Measurements from ENCODE around the gene PARP4.
"Not testable (repeated sequence)": the region's sequence is repeated elsewhere in the genome, so short reads cannot be mapped to it uniquely, and the experiment has no call there.

The PARP4 gene

GRCh38 chr13:24458736-24459135 is 53.8 kb downstream of the PARP4 start:
- in situ Hi-C loops (cut with HindIII; ENCODE audit: low pct_unique_long_range_greater_than_20kb, low sequenced_read_pairs) = no loop called here
- no peak for TF ChIP-seq JUND (IDR thresholded peaks at IDR 0.05; ENCODE audit: low read depth)
- DNase-seq (ENCODE audit: low read depth in 1 of 2, low spot score in 1 of 2) = no peak

DNA sequence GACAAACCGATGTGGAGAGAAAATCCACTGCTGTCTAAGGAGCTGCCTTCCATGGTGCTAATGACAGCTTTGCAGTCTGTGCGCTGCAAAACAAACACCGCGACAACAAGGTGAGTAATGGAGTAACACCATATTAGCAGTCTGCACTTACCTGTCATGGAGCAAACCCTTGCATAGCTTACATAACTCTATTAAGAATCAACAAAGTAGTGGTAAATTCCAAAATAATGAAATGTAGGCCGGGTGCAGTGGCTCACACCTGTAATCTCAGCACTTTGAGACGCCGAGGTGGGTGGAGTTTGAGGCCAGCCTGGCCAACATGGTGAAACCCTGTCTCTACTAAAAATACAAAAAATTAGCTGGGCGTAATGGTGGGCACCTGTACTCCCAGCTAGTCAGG is 56.2 kb downstream of the PARP4 start:
- in situ Hi-C loops (cut with HindIII; ENCODE audit: low pct_unique_long_range_greater_than_20kb, low sequenced_read_pairs) = no loop called here
- DNase-seq (ENCODE audit: low read depth in 1 of 2, low spot score in 1 of 2) = no peak
- no peak for TF ChIP-seq JUND (IDR thresholded peaks at IDR 0.05; ENCODE audit: low read depth)

GRCh38 chr13:24454056-24454455 is 58.5 kb downstream of the PARP4 start:
- in situ Hi-C loops (cut with HindIII; ENCODE audit: low pct_unique_long_range_greater_than_20kb, low sequenced_read_pairs) = no loop called here

GRCh38 chr13:24452044-24452443 is 60.5 kb downstream of the PARP4 start:
- no peak for DNase-seq (ENCODE audit: low read depth in 1 of 2, low spot score in 1 of 2)
- no peak for TF ChIP-seq JUND (IDR thresholded peaks at IDR 0.05; ENCODE audit: low read depth)
- in situ Hi-C loops (cut with HindIII; ENCODE audit: low pct_unique_long_range_greater_than_20kb, low sequenced_read_pairs) = no loop called here

More at GRCh38 chr13:24454056-24454455, 58.5 kb downstream of the PARP4 start:
- DNase-seq (ENCODE audit: low read depth in 1 of 2, low spot score in 1 of 2) = no peak
- no peak for TF ChIP-seq JUND (IDR thresholded peaks at IDR 0.05; ENCODE audit: low read depth)

DNA sequence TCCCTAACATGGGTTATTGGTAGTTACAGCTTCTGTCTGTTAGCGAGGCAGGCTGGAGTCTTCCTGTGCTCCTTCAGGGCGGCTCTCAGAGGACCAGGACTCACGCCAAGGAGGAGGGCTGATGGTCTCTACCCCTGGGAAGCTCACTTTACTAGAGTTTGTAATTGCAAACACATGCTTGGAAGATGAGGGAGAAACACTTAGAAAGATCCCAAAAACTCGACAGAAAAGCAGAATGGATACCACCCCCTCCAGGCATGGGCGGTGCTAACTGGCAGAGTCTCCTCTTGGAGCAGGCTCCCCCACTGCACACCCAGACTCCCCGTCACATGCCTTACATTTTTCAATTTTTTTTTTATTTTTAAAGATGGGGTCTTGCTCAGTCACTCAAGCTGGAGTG is 62.0 kb downstream of the PARP4 start:
- no peak for DNase-seq (ENCODE audit: low read depth in 1 of 2, low spot score in 1 of 2)
- TF ChIP-seq JUND (IDR thresholded peaks at IDR 0.05; ENCODE audit: low read depth) = no peak
- in situ Hi-C loops (cut with HindIII; ENCODE audit: low pct_unique_long_range_greater_than_20kb, low sequenced_read_pairs) = no loop called here

- in situ Hi-C loops (cut with HindIII; ENCODE audit: low pct_unique_long_range_greater_than_20kb, low sequenced_read_pairs) = not testable (repeated sequence)
These were observed 67.7 kb downstream of the PARP4 start for GRCh38 chr13:24444851-24445250.

GRCh38 chr13:24443366-24443765 is 69.2 kb downstream of the PARP4 start:
- TF ChIP-seq JUND (IDR thresholded peaks at IDR 0.05; ENCODE audit: low read depth) = no peak
- DNase-seq (ENCODE audit: low read depth in 1 of 2, low spot score in 1 of 2) = no peak
- in situ Hi-C loops (cut with HindIII; ENCODE audit: low pct_unique_long_range_greater_than_20kb, low sequenced_read_pairs) = no loop called here

More at GRCh38 chr13:24444851-24445250, 67.7 kb downstream of the PARP4 start:
- DNase-seq (ENCODE audit: low read depth in 1 of 2, low spot score in 1 of 2) = not testable (repeated sequence)

DNA sequence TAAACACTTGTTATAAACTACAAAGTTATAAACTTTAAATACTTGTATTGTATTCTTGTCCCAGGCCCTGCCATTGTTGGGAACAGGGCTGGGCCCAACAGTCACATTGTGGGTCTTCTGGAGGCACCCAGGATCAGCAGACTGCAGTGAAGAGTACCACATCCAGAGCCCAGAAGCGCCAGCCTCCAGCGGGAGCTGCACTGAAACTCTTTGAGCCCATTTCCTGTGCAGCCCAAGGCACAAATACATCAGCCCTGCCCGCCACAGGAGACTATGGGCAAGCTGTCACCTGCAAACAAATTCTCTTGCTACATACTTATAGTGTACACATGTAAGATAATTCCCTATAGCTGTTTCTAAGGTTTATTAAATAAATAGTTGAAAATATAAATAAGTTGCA is 86.5 kb downstream of the PARP4 start:
- in situ Hi-C loops (cut with HindIII; ENCODE audit: low pct_unique_long_range_greater_than_20kb, low sequenced_read_pairs); DNase-seq (ENCODE audit: low read depth in 1 of 2, low spot score in 1 of 2): not testable (repeated sequence)

GRCh38 chr13:24419668-24420067 is 92.9 kb downstream of the PARP4 start:
- DNase-seq (ENCODE audit: low read depth in 1 of 2, low spot score in 1 of 2); in situ Hi-C loops (cut with HindIII; ENCODE audit: low pct_unique_long_range_greater_than_20kb, low sequenced_read_pairs): not testable (repeated sequence)

DNA sequence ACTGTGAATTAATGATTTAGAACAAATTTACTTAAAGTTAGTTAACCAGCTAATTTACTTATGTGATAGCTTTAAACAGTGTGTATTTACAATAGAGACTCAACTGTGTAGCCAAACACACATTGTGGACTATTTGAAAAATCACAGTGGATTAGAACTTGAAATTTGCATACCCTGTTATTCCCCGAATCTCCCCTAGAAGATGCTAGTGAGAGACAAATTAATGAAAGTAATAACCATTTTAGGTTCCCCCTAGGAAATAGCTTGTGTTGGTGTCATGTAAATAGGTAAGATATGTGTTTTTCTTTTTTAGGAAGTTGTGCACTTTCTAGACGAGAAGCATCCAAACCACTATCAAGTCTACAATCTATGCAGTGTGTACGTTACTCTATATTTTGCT is 104.7 kb downstream of the PARP4 start:
- TF ChIP-seq JUND (IDR thresholded peaks at IDR 0.05; ENCODE audit: low read depth) = no peak
- in situ Hi-C loops (cut with HindIII; ENCODE audit: low pct_unique_long_range_greater_than_20kb, low sequenced_read_pairs) = no loop called here
- no peak for DNase-seq (ENCODE audit: low read depth in 1 of 2, low spot score in 1 of 2)

GRCh38 chr13:24406524-24406923 is 106.1 kb downstream of the PARP4 start:
- no peak for TF ChIP-seq JUND (IDR thresholded peaks at IDR 0.05; ENCODE audit: low read depth)
- no peak for DNase-seq (ENCODE audit: low read depth in 1 of 2, low spot score in 1 of 2)
- in situ Hi-C loops (cut with HindIII; ENCODE audit: low pct_unique_long_range_greater_than_20kb, low sequenced_read_pairs) = no loop called here

GRCh38 chr13:24396821-24397220 is 115.8 kb downstream of the PARP4 start:
- no peak for TF ChIP-seq JUND (IDR thresholded peaks at IDR 0.05; ENCODE audit: low read depth)
- in situ Hi-C loops (cut with HindIII; ENCODE audit: low pct_unique_long_range_greater_than_20kb, low sequenced_read_pairs) = no loop called here
- DNase-seq (ENCODE audit: low read depth in 1 of 2, low spot score in 1 of 2) = no peak

DNA sequence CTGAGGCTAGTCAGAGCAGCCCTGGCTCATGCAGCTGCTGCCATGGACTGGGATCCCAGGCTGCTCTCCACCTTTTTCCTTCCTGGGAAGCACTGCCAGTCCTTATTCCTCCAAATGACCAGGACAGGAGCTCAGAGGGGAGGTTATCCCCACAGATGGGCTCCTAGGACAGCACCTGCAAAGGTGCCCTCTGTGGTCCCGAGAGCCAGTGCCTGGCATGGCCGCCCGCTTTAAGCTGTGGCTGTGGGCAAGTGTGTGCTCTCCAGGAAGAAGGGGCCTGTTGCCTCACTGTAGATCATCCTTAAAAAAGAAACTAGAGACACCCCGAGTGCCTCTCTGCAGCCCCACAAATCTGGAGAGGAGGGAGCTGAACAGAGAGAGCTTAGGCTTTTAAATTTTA is 119.6 kb downstream of the PARP4 start:
- TF ChIP-seq JUND (IDR thresholded peaks at IDR 0.05; ENCODE audit: low read depth) = no peak
- DNase-seq (ENCODE audit: low read depth in 1 of 2, low spot score in 1 of 2) = no peak
- in situ Hi-C loops (cut with HindIII; ENCODE audit: low pct_unique_long_range_greater_than_20kb, low sequenced_read_pairs) = no loop called here

GRCh38 chr13:24391771-24392683 is 120.6 kb downstream of the PARP4 start:
- in situ Hi-C loops (cut with HindIII; ENCODE audit: low pct_unique_long_range_greater_than_20kb, low sequenced_read_pairs); DNase-seq (ENCODE audit: low read depth in 1 of 2, low spot score in 1 of 2): not testable (repeated sequence)

DNA sequence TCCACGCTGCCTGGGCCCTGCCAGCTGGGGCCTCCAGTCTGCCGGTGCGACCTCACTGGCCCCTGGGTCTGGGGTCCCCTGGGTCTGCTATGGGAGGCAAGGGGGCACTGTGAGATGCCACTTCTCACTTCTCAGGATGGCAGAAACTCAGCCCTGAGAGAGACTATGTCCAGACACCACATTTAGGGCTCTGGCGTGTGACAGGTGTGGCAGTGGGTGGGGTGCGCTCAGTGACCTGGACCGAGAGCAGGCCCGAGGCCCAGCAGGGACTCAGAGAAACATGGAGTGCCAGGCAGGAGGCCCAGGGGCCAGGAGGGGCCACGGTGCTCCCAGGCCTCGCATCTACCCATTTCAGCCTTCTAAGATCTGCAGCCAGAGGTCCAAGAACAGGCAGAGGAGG is 121.8 kb downstream of the PARP4 start:
- in situ Hi-C loops (cut with HindIII; ENCODE audit: low pct_unique_long_range_greater_than_20kb, low sequenced_read_pairs); DNase-seq (ENCODE audit: low read depth in 1 of 2, low spot score in 1 of 2): not testable (repeated sequence)
